MCF 10A (cell line): Measurements from ENCODE around the gene TEPSIN. TPM values are rescaled to one million over a fixed set of nuclear protein-coding genes. Genes with fewer than 3 reads are reported as not detected.

Experiments
- BruUV-seq: library from RNA; stranded (reverse); fragments of 400-500 nt; replicated peaks from 2 replicates; lab custom pipeline; 2021; lab: Mats Ljungman, UMichigan
- CTCF ChIA-PET: fragments of 300-600 bp; sonication (Branson Sonifier 250); formaldehyde crosslinking; extraction: SDS; loops from one replicate; lab custom pipeline; 2021; ENCODE audit warnings: antibody characterized with exemption, inconsistent platforms; lab: Yijun Ruan, JAX
- POLR2A ChIA-PET: fragments of 300-600, 350-650 bp; sonication (Branson Sonifier 250); formaldehyde crosslinking; extraction: SDS; loops from one replicate; lab custom pipeline; 2020; ENCODE audit warnings: antibody characterized with exemption, inconsistent platforms; lab: Yijun Ruan, JAX
- DNase-seq: peaks from one replicate; pipeline ENCODE4 v3.0.0-alpha.2; 2018; ENCODE audit not compliant: unreplicated experiment
- H3K27ac Mint-ChIP-seq: one replicate; pipeline ENCODE4 v1.8.0; 2022; ENCODE audit warnings: mild to moderate bottlenecking, low read depth, mixed read lengths; ENCODE audit not compliant: unreplicated experiment
- H3K27me3 Mint-ChIP-seq: one replicate; pipeline ENCODE4 v1.8.0; 2022; ENCODE audit warnings: mixed read lengths; ENCODE audit not compliant: insufficient read depth, unreplicated experiment
- H3K36me3 Mint-ChIP-seq: one replicate; pipeline ENCODE4 v1.8.0; 2022; ENCODE audit warnings: mild to moderate bottlenecking, moderate library complexity, mixed read lengths; ENCODE audit not compliant: insufficient read depth, unreplicated experiment
- H3K4me1 Mint-ChIP-seq: one replicate; pipeline ENCODE4 v1.8.0; 2022; ENCODE audit warnings: mixed read lengths; ENCODE audit not compliant: insufficient read depth, unreplicated experiment
- H3K4me3 Mint-ChIP-seq: one replicate; pipeline ENCODE4 v1.8.0; 2022; ENCODE audit warnings: mild to moderate bottlenecking, moderate library complexity, mixed read lengths; ENCODE audit not compliant: unreplicated experiment
- H3K9me3 Mint-ChIP-seq: one replicate; pipeline ENCODE4 v1.8.0; 2022; ENCODE audit warnings: mixed read lengths; ENCODE audit not compliant: unreplicated experiment
- CTCF ChIP-seq: fragments of 200-600 bp; IDR thresholded peaks from one replicate; pipeline ENCODE4 v1.8.0; 2022; ENCODE audit warnings: antibody characterized with exemption, mild to moderate bottlenecking; ENCODE audit not compliant: unreplicated experiment
- intact Hi-C: fragments of 100-400 bp; cut with micrococcal nuclease; formaldehyde crosslinking; loops from 2 replicates; pipeline ENCODE4 v1.14.1; 2022
- total RNA-seq: library from RNA; stranded (reverse); gene quantifications from 2 replicates; pipeline ENCODE4 v1.2.3, GENCODE V29; 2022

TEPSIN gene
- total RNA-seq, 1 experiment from 2014 or later: 27.4 TPM

DNA sequence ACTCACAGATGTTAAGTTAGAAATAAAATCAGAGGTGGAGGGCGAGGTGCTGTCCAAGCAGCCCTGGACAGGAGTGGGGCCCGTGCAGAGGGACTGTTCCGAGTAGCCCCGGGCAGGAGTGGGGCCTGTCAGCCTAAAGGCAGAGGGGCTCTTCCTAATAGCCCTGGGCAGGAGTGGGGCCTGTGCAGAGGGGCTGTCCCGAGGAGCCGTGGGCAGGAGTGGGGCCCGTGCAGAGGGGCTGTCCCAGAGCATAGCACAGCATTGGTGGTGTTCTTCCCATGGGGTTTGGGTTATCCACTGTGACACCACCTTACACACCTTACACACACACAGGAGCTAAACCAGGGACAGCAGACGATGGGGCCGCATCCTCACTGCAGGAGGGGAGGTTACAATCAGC is 26.5 kb downstream of the TEPSIN start:
- Mint-ChIP-seq H3K36me3 (no peaks in the 10 kb centered on the region), H3K27me3 (no peaks in the 10 kb centered on the region), H3K4me1 (no peaks in the 10 kb centered on the region), H3K4me3 (no peak overlapping the region), H3K9me3 (no peaks in the 10 kb centered on the region), H3K27ac (no peak overlapping the region)
- intact Hi-C loops: no loop called here
- ChIA-PET CTCF (no interaction called here), POLR2A (no interaction called here)
- no peak for DNase-seq
- TF ChIP-seq CTCF: no peak
- BruUV-seq: no TSS peak

GRCh38 chr17:81210868-81211267 is 28.0 kb downstream of the TEPSIN start:
- intact Hi-C loops: no loop called here
- BruUV-seq: no TSS peak
- no peaks in the 10 kb centered on the region for H3K36me3 Mint-ChIP-seq
- H3K9me3 Mint-ChIP-seq: no peaks in the 10 kb centered on the region
- no peaks in the 10 kb centered on the region for H3K4me1 Mint-ChIP-seq
- no peak for TF ChIP-seq CTCF
- H3K27ac Mint-ChIP-seq: no peak overlapping the region
- no peaks in the 10 kb centered on the region for H3K27me3 Mint-ChIP-seq
- ChIA-PET CTCF (no interaction called here), POLR2A (interaction anchor here (1.0 kb wide), 1 partner anchor 12 kb away, joined by 3 read pairs; the partner anchor contains the start of gene CEP131)
- no peak for DNase-seq
- no peak overlapping the region for H3K4me3 Mint-ChIP-seq

GRCh38 chr17:81210466-81210865 is 28.4 kb downstream of the TEPSIN start:
- no peak for TF ChIP-seq CTCF
- Mint-ChIP-seq H3K9me3 (no peaks in the 10 kb centered on the region), H3K4me1 (no peaks in the 10 kb centered on the region), H3K27ac (no peak overlapping the region), H3K36me3 (no peaks in the 10 kb centered on the region), H3K4me3 (no peak overlapping the region), H3K27me3 (no peaks in the 10 kb centered on the region)
- intact Hi-C loops: no loop called here
- no peak for DNase-seq
- ChIA-PET POLR2A (interaction anchor here (1.0 kb wide), 1 partner anchor 12 kb away, joined by 3 read pairs; the partner anchor contains the start of gene CEP131), CTCF (no interaction called here)
- BruUV-seq: no TSS peak

- Mint-ChIP-seq H3K4me1 (no peaks in the 10 kb centered on the region), H3K9me3 (no peaks in the 10 kb centered on the region), H3K4me3 (no peak overlapping the region), H3K27ac (no peak overlapping the region), H3K27me3 (no peaks in the 10 kb centered on the region), H3K36me3 (peaks cover 5% of the 10 kb centered on the region)
- ChIA-PET CTCF (interaction anchor here (1.5 kb wide), 1 partner anchor 66 kb away, joined by 3 read pairs; no protein-coding TSS in a partner anchor), POLR2A (no interaction called here)
- TF ChIP-seq CTCF: no peak
- no TSS peak for BruUV-seq
- no peak for DNase-seq
- intact Hi-C loops: no loop called here
Observed at GRCh38 chr17:81209141-81209540, 29.7 kb downstream of the TEPSIN start.
